ENCODE measurements around the gene GNE. TPM values are rescaled to one million over a fixed set of nuclear protein-coding genes. Genes with fewer than 3 reads are reported as not detected.

Gene GNE
- total and polyA plus RNA-seq, 2 of the 8 experiments (the other 6 are each of a cell fraction or from before 2014, with no cell fraction given) = 5.1 to 11.1 TPM

DNA sequence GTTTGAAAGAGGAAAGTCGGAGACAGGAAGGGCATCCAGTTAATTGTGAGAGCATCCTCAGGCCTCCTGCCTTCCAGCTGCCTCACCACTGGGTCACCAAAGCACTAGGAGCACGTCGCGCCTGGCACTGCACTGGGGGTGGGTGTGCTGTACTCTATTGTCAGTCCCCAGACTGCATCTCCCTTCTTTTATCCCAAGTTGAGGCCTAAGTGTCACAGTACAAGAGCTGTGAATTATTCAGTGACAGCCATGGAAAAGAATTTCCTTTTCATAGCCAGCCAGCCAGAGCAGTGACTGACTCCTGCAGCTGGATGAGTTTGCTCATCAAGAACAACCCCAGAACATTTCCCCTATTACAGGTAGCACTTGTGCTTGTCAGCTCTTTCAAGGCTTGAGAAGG lies 51.2 kb downstream of the GNE start:
- Histone ChIP-seq H4K8ac (ENCODE audit: extremely low read depth, insufficient read depth, low read length) (no peak overlapping the region), H3K4me2 (ENCODE audit: insufficient read depth in 1 of 2, low read depth in 2 of 2, low read length in 2 of 2) (no peak overlapping the region), H3K4me1 (replicated peaks in 1 of 4; ENCODE audit: control insufficient read depth in 3 of 4, insufficient read depth in 4 of 4, low read length in 3 of 4) (no peaks in the 10 kb centered on the region; a peak in 1 of 7 replicates), H3K36me3 (ENCODE audit: control insufficient read depth in 2 of 4, insufficient read depth in 4 of 4, low read length in 3 of 4) (peaks cover 39 to 98% (median 77%) of the 10 kb centered on the region in 4 experiments), H2BK12ac (ENCODE audit: low read depth, low read length) (no peak overlapping the region), H3K9ac (replicated peaks in 1 of 4; ENCODE audit: extremely low read depth in 1 of 4, low read depth in 3 of 4, low read length in 3 of 4) (no peak overlapping the region), H2BK20ac (ENCODE audit: low read length) (no peak overlapping the region), H3K56ac (replicated peaks; ENCODE audit: insufficient read length, low read depth, low read length) (no peak overlapping the region), H2AK5ac (ENCODE audit: low read depth, low read length) (no peak overlapping the region), H3K27me3 (replicated peaks in 1 of 4; ENCODE audit: control insufficient read depth in 3 of 4, extremely low read depth in 1 of 4, insufficient read depth in 3 of 4, low read length in 3 of 4) (no peaks in the 10 kb centered on the region), H4K20me1 (replicated peaks in 1 of 2; ENCODE audit: control insufficient read depth in 1 of 2, insufficient read depth in 2 of 2, low read length in 2 of 2) (peaks cover 12 to 35% of the 10 kb centered on the region in 2 experiments), H3K9me3 (ENCODE audit: insufficient read depth in 2 of 2, low read depth in 1 of 2, low read length in 1 of 2) (no peaks in the 10 kb centered on the region), H3K79me2 (ENCODE audit: control insufficient read depth in 1 of 2, insufficient read depth in 2 of 2, low read length in 2 of 2) (peaks cover 3 to 61% of the 10 kb centered on the region in 2 experiments; a peak in 2 of 4 replicates), H3K4ac (replicated peaks; ENCODE audit: insufficient read length, low read depth, low read length) (no peak overlapping the region), H2BK15ac (ENCODE audit: low read length) (no peak overlapping the region), H3K4me3 (ENCODE audit: extremely low read depth in 1 of 4, insufficient read depth in 2 of 4, low read depth in 3 of 4, low read length in 4 of 4) (no peak overlapping the region), H4K5ac (ENCODE audit: insufficient read length, low read depth, low read length) (no peak overlapping the region), H2BK120ac (replicated peaks; ENCODE audit: low read depth, low read length) (no peak overlapping the region), H3K27ac (ENCODE audit: low read depth, low read length) (no peak overlapping the region), H3K23me2 (ENCODE audit: low read depth, low read length) (no peaks in the 10 kb centered on the region), H2BK5ac (ENCODE audit: low read depth, low read length) (no peak overlapping the region), H2AFZ (ENCODE audit: low read length) (no peak overlapping the region), H3K18ac (ENCODE audit: extremely low read depth, low read length) (no peak overlapping the region), H3K14ac (ENCODE audit: insufficient read length) (no peak overlapping the region), H4K91ac (replicated peaks; ENCODE audit: insufficient read length, low read length) (no peak overlapping the region), H3K79me1 (ENCODE audit: low read depth, low read length) (peaks cover 11% of the 10 kb centered on the region), H3K23ac (ENCODE audit: insufficient read length) (no peak overlapping the region)
- FAIRE-seq (no peak), DNase-seq (ENCODE audit: low read depth in 1 of 2, low spot score in 2 of 2) (no peak)
- ChIA-PET POLR2A (ENCODE audit: partially characterized antibody) (interaction anchor here (0.6 to 1.5 kb wide), 4 partner anchors 8 to 51 kb away, joined by 3 to 6 read pairs (median 4); partner anchors contain the start of genes CLTA and GNE), CTCF (ENCODE audit: partially characterized antibody) (interaction anchor here (0.6 to 1.5 kb wide), 5 partner anchors 10 to 122 kb away, joined by 3 to 4 read pairs (median 3); no protein-coding TSS in a partner anchor)
- 87% methylated on average over 4 of the region's 4 CpGs; no CpG with 5 or more reads in 1 of the 2 experiments for WGBS, 2 experiments (ENCODE audit: extremely low coverage in 1 of 2, insufficient coverage in 1 of 2, insufficient read length in 1 of 2, insufficient replicate concordance in 2 of 2, low coverage in 1 of 2, low lambda C conversion rate in 2 of 2, missing lambda C conversion rate in 1 of 2)
- no peak for TF ChIP-seq BCL11A (IDR thresholded peaks at IDR 0.05; ENCODE audit: low read depth in 2 of 2, low read length in 2 of 2)
- TF ChIP-seq ASH2L (IDR thresholded peaks at IDR 0.05; ENCODE audit: low read length) = no peak
- TF ChIP-seq, protein P1, sequence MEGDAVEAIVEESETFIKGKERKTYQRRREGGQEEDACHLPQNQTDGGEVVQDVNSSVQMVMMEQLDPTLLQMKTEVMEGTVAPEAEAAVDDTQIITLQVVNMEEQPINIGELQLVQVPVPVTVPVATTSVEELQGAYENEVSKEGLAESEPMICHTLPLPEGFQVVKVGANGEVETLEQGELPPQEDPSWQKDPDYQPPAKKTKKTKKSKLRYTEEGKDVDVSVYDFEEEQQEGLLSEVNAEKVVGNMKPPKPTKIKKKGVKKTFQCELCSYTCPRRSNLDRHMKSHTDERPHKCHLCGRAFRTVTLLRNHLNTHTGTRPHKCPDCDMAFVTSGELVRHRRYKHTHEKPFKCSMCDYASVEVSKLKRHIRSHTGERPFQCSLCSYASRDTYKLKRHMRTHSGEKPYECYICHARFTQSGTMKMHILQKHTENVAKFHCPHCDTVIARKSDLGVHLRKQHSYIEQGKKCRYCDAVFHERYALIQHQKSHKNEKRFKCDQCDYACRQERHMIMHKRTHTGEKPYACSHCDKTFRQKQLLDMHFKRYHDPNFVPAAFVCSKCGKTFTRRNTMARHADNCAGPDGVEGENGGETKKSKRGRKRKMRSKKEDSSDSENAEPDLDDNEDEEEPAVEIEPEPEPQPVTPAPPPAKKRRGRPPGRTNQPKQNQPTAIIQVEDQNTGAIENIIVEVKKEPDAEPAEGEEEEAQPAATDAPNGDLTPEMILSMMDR (IDR thresholded peaks at IDR 0.05; ENCODE audit: control extremely low read depth in 1 of 3, insufficient read depth in 1 of 3, low read depth in 1 of 3, low read length in 3 of 3) = no peak
- TF ChIP-seq POLR2AphosphoS5 (IDR thresholded peaks at IDR 0.05; ENCODE audit: low read depth, low read length) = no peak
- no peak for TF ChIP-seq RAD21 (IDR thresholded peaks at IDR 0.05 in 1 of 2, conservative IDR thresholded peaks at IDR 0.05 in 1 of 2; ENCODE audit: low read depth in 2 of 2, low read length in 2 of 2)
- TF ChIP-seq YY1 (IDR thresholded peaks at IDR 0.05; ENCODE audit: low read depth, low read length) = no peak
- TF ChIP-seq GTF2F1 (IDR thresholded peaks at IDR 0.05; ENCODE audit: borderline replicate concordance, low read depth, low read length) = no peak
- TF ChIP-seq NANOG (IDR thresholded peaks at IDR 0.05; ENCODE audit: insufficient read depth, low read depth, low read length, poor library complexity, severe bottlenecking) = no peak
- no peak for TF ChIP-seq MAFK (IDR thresholded peaks at IDR 0.05; ENCODE audit: low read depth, low read length)
- TF ChIP-seq JUND (IDR thresholded peaks at IDR 0.05; ENCODE audit: low read length) = no peak
- TF ChIP-seq TCF12 (IDR thresholded peaks at IDR 0.05; ENCODE audit: low read depth, low read length) = no peak
- no peak for TF ChIP-seq RXRA (IDR thresholded peaks at IDR 0.05; ENCODE audit: insufficient read depth, low read depth, low read length)

All from H1 (cell line).